SK-N-SH (cell line): Measurements from ENCODE around the gene TYW3. TPM values are rescaled to one million over a fixed set of nuclear protein-coding genes. Genes with fewer than 3 reads are reported as not detected.

Source experiments
- CTCF ChIA-PET: fragments of 300-600, 350-600 bp; formaldehyde crosslinking; extraction: SDS; loops from one replicate; lab custom pipeline; 2021; lab: Yijun Ruan, JAX
- POLR2A ChIA-PET: fragments of 350-600 bp; sonication (Branson Sonifier 250); formaldehyde crosslinking; extraction: SDS; loops from one replicate; lab custom pipeline; 2020; ENCODE audit warnings: antibody characterized with exemption, inconsistent platforms; lab: Yijun Ruan, JAX
- DNase-seq: peaks from one replicate; pipeline ENCODE4 v3.0.0; 2012
- H2AFZ ChIP-seq: fragments of 200-600 bp; sonication (generic); 2 replicates; pipeline ENCODE4 v1.8.1; 2016; ENCODE audit warnings: antibody characterized with exemption, mild to moderate bottlenecking, low read depth
- H3F3A ChIP-seq: fragments of 200-600 bp; sonication (generic); replicated peaks from 2 replicates; pipeline ENCODE3; 2016; ENCODE audit warnings: antibody characterized with exemption, mild to moderate bottlenecking; ENCODE audit not compliant: insufficient read depth
- H3K27ac ChIP-seq, 2 experiments: fragments of 200-500 bp in 1 of 2; fragments of 200-600 bp in 1 of 2; sonication (Bioruptor generic) in 1 of 2; sonication (generic), shearing (Covaris generic) in 1 of 2; 2 replicates each; pipeline versions ENCODE4 v1.5.1 to v1.6.1; 2014 to 2016; ENCODE audit warnings: low read depth in 2 of 2, inconsistent platforms in 1 of 2, low read length in 1 of 2, mild to moderate bottlenecking in 1 of 2, mixed read lengths in 1 of 2
- H3K27me3 ChIP-seq: fragments of 200-600 bp; sonication (generic), shearing (Covaris generic); 2 replicates; pipeline ENCODE4 v1.6.1; 2016; ENCODE audit warnings: mixed run types; ENCODE audit not compliant: insufficient read depth
- H3K36me3 ChIP-seq, 2 experiments: fragments of 200-500 bp in 1 of 2; fragments of 200-600 bp in 1 of 2; sonication (Bioruptor generic) in 1 of 2; sonication (generic) in 1 of 2; replicated peaks in 1 of 2; 2 replicates each; pipeline versions ENCODE3 to v1.5.1; 2014 to 2016; ENCODE audit warnings: low read length in 1 of 2, mild to moderate bottlenecking in 1 of 2; ENCODE audit not compliant: insufficient read depth in 2 of 2, control insufficient read depth in 1 of 2
- H3K4me1 ChIP-seq, 2 experiments: fragments of 200-500 bp in 1 of 2; fragments of 200-600 bp in 1 of 2; sonication (Bioruptor generic) in 1 of 2; sonication (generic), shearing (Covaris generic) in 1 of 2; 2 replicates each; pipeline versions ENCODE4 v1.5.1 to v1.6.1; 2014 to 2016; ENCODE audit warnings: low read depth in 1 of 2, low read length in 1 of 2, mixed run types in 1 of 2; ENCODE audit not compliant: insufficient read depth in 2 of 2, control insufficient read depth in 1 of 2
- H3K4me2 ChIP-seq: fragments of 200-600 bp; sonication (generic), shearing (Covaris generic); 2 replicates; pipeline ENCODE4 v1.6.1; 2017; ENCODE audit warnings: mixed run types
- H3K4me3 ChIP-seq, 2 experiments: fragments of 200-500 bp in 1 of 2; fragments of 200-600 bp in 1 of 2; sonication (Bioruptor generic) in 1 of 2; sonication (generic), shearing (Covaris generic) in 1 of 2; 2 replicates each; pipeline versions ENCODE4 v1.5.1 to v1.8.1; 2014 to 2016; ENCODE audit warnings: low read depth in 2 of 2, inconsistent platforms in 1 of 2, low read length in 1 of 2, mild to moderate bottlenecking in 1 of 2, mixed read lengths in 1 of 2, moderate library complexity in 1 of 2
- H3K79me2 ChIP-seq: fragments of 200-600 bp; sonication (generic); 2 replicates; pipeline ENCODE4 v1.8.1; 2017; ENCODE audit warnings: mild to moderate bottlenecking; ENCODE audit not compliant: insufficient read depth
- H3K9ac ChIP-seq: fragments of 200-600 bp; sonication (generic); 2 replicates; pipeline ENCODE4 v1.6.1; 2017; ENCODE audit warnings: mixed run types
- H3K9me2 ChIP-seq: fragments of 200-600 bp; sonication (generic); 2 replicates; pipeline ENCODE4 v1.6.1; 2017; ENCODE audit warnings: mixed run types
- H3K9me3 ChIP-seq: fragments of 200-600 bp; sonication (generic); 2 replicates; pipeline ENCODE4 v1.6.1; 2017; ENCODE audit warnings: mixed run types, mild to moderate bottlenecking, moderate library complexity
- H4K20me1 ChIP-seq: fragments of 200-600 bp; sonication (generic); 2 replicates; pipeline ENCODE4 v1.6.1; 2017; ENCODE audit warnings: mild to moderate bottlenecking, mixed run types; ENCODE audit not compliant: insufficient read depth
- CHD2 ChIP-seq: fragments of 150-350 bp; IDR thresholded peaks from 2 replicates; pipeline ENCODE4 v1.6.1; 2018; ENCODE audit warnings: low read length; ENCODE audit not compliant: partially characterized antibody
- EP300 ChIP-seq, 2 experiments: IDR thresholded peaks; 2 replicates each; pipeline versions ENCODE4 v1.4.0 to v1.6.1; 2012; ENCODE audit warnings: borderline replicate concordance in 1 of 2, low read depth in 1 of 2, low read length in 1 of 2
- FOXJ3 ChIP-seq: sonication (generic); formaldehyde crosslinking; IDR thresholded peaks from 2 replicates; pipeline ENCODE4 v1.5.1; 2020; ENCODE audit warnings: mild to moderate bottlenecking, missing genetic modification reagents
- MEF2A ChIP-seq: IDR thresholded peaks from 2 replicates; pipeline ENCODE4 v1.4.0; 2012; ENCODE audit warnings: low read depth, borderline replicate concordance
- NRF1 ChIP-seq: IDR thresholded peaks from 2 replicates; pipeline ENCODE4 v1.6.1; 2012; ENCODE audit warnings: low read depth, mild to moderate bottlenecking, low read length
- POLR2AphosphoS5 ChIP-seq: IDR thresholded peaks from 2 replicates; pipeline ENCODE4 v1.6.1; 2012; ENCODE audit warnings: low read depth, low read length
- RAD21 ChIP-seq: IDR thresholded peaks from 2 replicates; pipeline ENCODE4 v1.6.1; 2012; ENCODE audit warnings: mild to moderate bottlenecking, low read length
- RCOR1 ChIP-seq: fragments of 150-350 bp; IDR thresholded peaks from 2 replicates; pipeline ENCODE4 v1.6.1; 2017; ENCODE audit warnings: antibody characterized with exemption, low read length
- RFX5 ChIP-seq: IDR thresholded peaks from 2 replicates; pipeline ENCODE4 v1.6.1; 2012; ENCODE audit warnings: mild to moderate bottlenecking, improper control_type of control experiment, low read length
- TAF1 ChIP-seq: IDR thresholded peaks from 2 replicates; pipeline ENCODE4 v1.6.1; 2012; ENCODE audit warnings: low read depth, mild to moderate bottlenecking, low read length, moderate library complexity, borderline replicate concordance
- TCF12 ChIP-seq: IDR thresholded peaks from 2 replicates; pipeline ENCODE4 v1.4.0; 2012
- TEAD4 ChIP-seq: IDR thresholded peaks from 2 replicates; pipeline ENCODE4 v1.4.0; 2012; ENCODE audit warnings: mild to moderate bottlenecking, borderline replicate concordance; ENCODE audit not compliant: insufficient read depth
- YY1 ChIP-seq: IDR thresholded peaks from 2 replicates; pipeline ENCODE4 v1.4.0; 2012; ENCODE audit warnings: low read depth, mild to moderate bottlenecking
- WGBS: methylation state at CpG from one replicate; pipeline ENCODE4 v1.1.6; 2017; ENCODE audit warnings: low lambda C conversion rate; 5-methylcytosine and 5-hydroxymethylcytosine counted together
- polyA plus RNA-seq, 3 experiments: library from polyadenylated mRNA; depleted of rRNA; stranded (reverse); fragments of >200 nt; gene quantifications; 2 replicates each; pipeline ENCODE4 v1.2.3, GENCODE V29; 2012
- TF ChIP-seq, protein P1 (sequence below): fragments of 150-350 bp; IDR thresholded peaks from 2 replicates; pipeline ENCODE4 v1.6.1; 2017; ENCODE audit warnings: antibody characterized with exemption, low read length, low read depth, borderline replicate concordance

The TYW3 gene
- polyA plus RNA-seq, 1 of the 3 experiments (the other 2 are of a cell fraction) = 9.2 TPM

DNA sequence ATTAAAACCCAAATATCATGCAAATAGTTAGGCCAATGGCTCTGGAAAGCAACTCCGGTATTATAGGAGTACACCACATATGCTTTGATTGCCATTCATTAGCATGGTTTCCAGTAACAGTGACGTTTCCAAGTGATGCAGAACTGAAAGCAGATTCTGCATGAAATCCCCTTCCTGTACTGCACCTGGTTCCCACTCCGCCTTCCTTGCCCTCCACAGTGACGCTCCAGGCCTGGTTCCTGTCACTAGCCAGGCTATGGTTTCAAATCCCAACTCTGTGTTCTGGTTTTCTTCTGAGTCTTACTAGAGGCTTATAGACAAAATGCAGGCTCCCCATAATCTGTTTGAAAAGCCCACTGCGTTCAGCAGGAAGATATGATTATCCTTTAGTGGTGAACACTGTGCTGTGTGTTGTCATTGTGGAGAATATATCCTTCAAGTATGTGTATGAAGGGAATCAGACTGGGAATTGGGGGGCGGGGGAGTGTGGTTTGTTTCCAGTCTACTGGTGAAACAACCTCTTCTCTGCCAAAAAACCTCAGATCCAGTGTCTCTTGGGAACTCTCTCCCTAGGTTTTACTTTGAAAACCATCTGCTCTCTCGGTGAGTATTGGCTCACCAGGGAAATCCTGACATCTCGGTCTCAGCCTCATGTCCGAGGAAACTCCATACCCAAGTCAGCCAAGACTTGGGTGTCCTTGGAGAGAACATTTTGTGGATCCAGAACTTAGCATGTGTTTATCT lies 78.7 kb downstream of the TYW3 start:
- no peak overlapping the region for H3K4me3 ChIP-seq
- H4K20me1 ChIP-seq = no peaks in the 10 kb centered on the region
- POLR2A ChIA-PET = no interaction called here
- DNase-seq = no peak
- H3K4me1 ChIP-seq = no peaks in the 10 kb centered on the region; a peak in 1 of 4 replicates
- H2AFZ ChIP-seq = peak overlapping the region; percentile 70; the same call in 1 of the 2 replicates
- no peaks in the 10 kb centered on the region for H3F3A ChIP-seq
- H3K9ac ChIP-seq = no peak overlapping the region
- no peaks in the 10 kb centered on the region for H3K27me3 ChIP-seq
- no peaks in the 10 kb centered on the region for H3K9me3 ChIP-seq
- no peaks in the 10 kb centered on the region for H3K79me2 ChIP-seq
- H3K27ac ChIP-seq = no peak overlapping the region
- H3K9me2 ChIP-seq = no peaks in the 10 kb centered on the region
- CTCF ChIA-PET = no interaction called here
- no peak overlapping the region for H3K4me2 ChIP-seq
- WGBS = 46% methylated on average over 7 of the region's 9 CpGs
- TF ChIP-seq MEF2A (no peak), TAF1 (no peak), TEAD4 (no peak), YY1 (no peak), EP300 (IDR thresholded peaks at IDR 0.05; ENCODE audit: borderline replicate concordance in 1 of 2, low read depth in 1 of 2, low read length in 1 of 2) (no peak), TCF12 (no peak), FOXJ3 (CRISPR knock-in tag) (no peak), RCOR1 (no peak), CHD2 (no peak), RAD21 (no peak), NRF1 (no peak), RFX5 (no peak), POLR2AphosphoS5 (no peak)
- H3K36me3 ChIP-seq = no peaks in the 10 kb centered on the region

GRCh38 chr1:74812180-74812541 lies 79.2 kb downstream of the TYW3 start:
- DNase-seq = no peak
- no peaks in the 10 kb centered on the region for H3F3A ChIP-seq
- H3K9me3 ChIP-seq = no peaks in the 10 kb centered on the region
- TF ChIP-seq, protein P1, sequence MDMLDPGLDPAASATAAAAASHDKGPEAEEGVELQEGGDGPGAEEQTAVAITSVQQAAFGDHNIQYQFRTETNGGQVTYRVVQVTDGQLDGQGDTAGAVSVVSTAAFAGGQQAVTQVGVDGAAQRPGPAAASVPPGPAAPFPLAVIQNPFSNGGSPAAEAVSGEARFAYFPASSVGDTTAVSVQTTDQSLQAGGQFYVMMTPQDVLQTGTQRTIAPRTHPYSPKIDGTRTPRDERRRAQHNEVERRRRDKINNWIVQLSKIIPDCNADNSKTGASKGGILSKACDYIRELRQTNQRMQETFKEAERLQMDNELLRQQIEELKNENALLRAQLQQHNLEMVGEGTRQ = no peak
- no peak for TF ChIP-seq NRF1
- TF ChIP-seq, all 33 proteins: peak for 0
- ChIA-PET CTCF (no interaction called here), POLR2A (no interaction called here)
- Histone ChIP-seq H3K9me2 (no peaks in the 10 kb centered on the region), H3K79me2 (no peaks in the 10 kb centered on the region), H3K36me3 (no peaks in the 10 kb centered on the region), H3K4me1 (no peaks in the 10 kb centered on the region; a peak in 1 of 4 replicates), H3K4me3 (no peak overlapping the region), H3K9ac (no peak overlapping the region), H2AFZ (no peak overlapping the region), H3K27ac (no peak overlapping the region), H4K20me1 (no peaks in the 10 kb centered on the region), H3K27me3 (no peaks in the 10 kb centered on the region), H3K4me2 (no peak overlapping the region)
- 16% methylated on average over 1 of the region's 1 CpG for WGBS

Other genes with a start within 250 kb of the TYW3 start
- not detected in 2 replicates for gene LRRC53, start 220.5 kb upstream of the TYW3 start, polyA plus RNA-seq (2012; rRNA removed)
- not detected in 2 replicates for gene ERICH3, start 59.4 kb upstream of the TYW3 start, polyA plus RNA-seq (2012; rRNA removed)
- gene CRYZ, start 102 bp upstream of the TYW3 start, polyA plus RNA-seq (2012; rRNA removed) = 57.2 and 81.9 TPM in 2 replicates